WTC11 (cell line): ENCODE measurements around the gene B3GALT4. TPM values are rescaled to one million over a fixed set of nuclear protein-coding genes. Genes with fewer than 3 reads are reported as not detected.

Experiments used
- CTCF ChIP-seq: fragments of 200-600 bp; IDR thresholded peaks from 2 replicates; pipeline ENCODE4 v1.8.0; 2022; ENCODE audit warnings: antibody characterized with exemption
- EMX1 ChIP-seq: fragments of 250-450 bp; sonication (Bioruptor Pico); IDR thresholded peaks from 2 replicates; pipeline ENCODE4 v1.8.0; 2021; ENCODE audit warnings: mild to moderate bottlenecking
- ETV6 ChIP-seq: sonication (generic); formaldehyde crosslinking; IDR thresholded peaks from 2 replicates; pipeline ENCODE4 v1.8.1; 2022; ENCODE audit warnings: mild to moderate bottlenecking, missing genetic modification reagents
- FOXJ3 ChIP-seq: sonication (generic); formaldehyde crosslinking; IDR thresholded peaks from 2 replicates; pipeline ENCODE4 v1.9.0; 2021; ENCODE audit warnings: missing genetic modification reagents, mild to moderate bottlenecking, borderline replicate concordance
- JAZF1 ChIP-seq: fragments of 250-450 bp; sonication (Bioruptor Pico); IDR thresholded peaks from 2 replicates; pipeline ENCODE4 v1.9.0; 2021; ENCODE audit warnings: moderate library complexity, mild to moderate bottlenecking, inconsistent platforms
- NFATC4 ChIP-seq: fragments of 250-450 bp; sonication (Bioruptor Pico); IDR thresholded peaks from 2 replicates; pipeline ENCODE4 v1.9.0; 2021; ENCODE audit warnings: mild to moderate bottlenecking
- NFE2L1 ChIP-seq: sonication (generic); formaldehyde crosslinking; IDR thresholded peaks from 2 replicates; pipeline ENCODE4 v1.8.1; 2023; ENCODE audit warnings: missing genetic modification reagents
- NFYB ChIP-seq: sonication (generic); formaldehyde crosslinking; conservative IDR thresholded peaks from 2 replicates; pipeline ENCODE4 v1.8.0; 2022; ENCODE audit warnings: low read depth, missing genetic modification reagents
- NR1H2 ChIP-seq: sonication (generic); formaldehyde crosslinking; IDR thresholded peaks from 2 replicates; pipeline ENCODE4 v1.9.0; 2021; ENCODE audit warnings: mild to moderate bottlenecking, moderate library complexity, missing genetic modification reagents
- NR3C1 ChIP-seq: sonication (generic); formaldehyde crosslinking; conservative IDR thresholded peaks from 2 replicates; pipeline ENCODE4 v1.8.1; 2023; ENCODE audit warnings: low read depth, mild to moderate bottlenecking, missing genetic modification reagents
- PRDM15 ChIP-seq: sonication (generic); formaldehyde crosslinking; IDR thresholded peaks from 2 replicates; pipeline ENCODE4 v1.8.0; 2022; ENCODE audit warnings: missing genetic modification reagents
- RORB ChIP-seq: fragments of 250-450 bp; sonication (Bioruptor Pico); IDR thresholded peaks from 2 replicates; pipeline ENCODE4 v1.9.0; 2021; ENCODE audit warnings: mild to moderate bottlenecking
- SMAD4 ChIP-seq: sonication (generic); formaldehyde crosslinking; IDR thresholded peaks from 2 replicates; pipeline ENCODE4 v1.8.0; 2022; ENCODE audit warnings: mild to moderate bottlenecking, missing genetic modification reagents
- SP1 ChIP-seq: sonication (generic); formaldehyde crosslinking; conservative IDR thresholded peaks from 2 replicates; pipeline ENCODE4 v1.8.1; 2022; ENCODE audit warnings: missing genetic modification reagents
- ZNF121 ChIP-seq: sonication (generic); formaldehyde crosslinking; IDR thresholded peaks from 2 replicates; pipeline ENCODE4 v1.8.0; 2023; ENCODE audit warnings: missing genetic modification reagents
- ZNF263 ChIP-seq: sonication (generic); formaldehyde crosslinking; IDR thresholded peaks from 2 replicates; pipeline ENCODE4 v1.8.1; 2022; ENCODE audit warnings: low read depth, mild to moderate bottlenecking, moderate library complexity, missing genetic modification reagents
- ZNF396 ChIP-seq: fragments of 250-450 bp; sonication (Bioruptor Pico); IDR thresholded peaks from 2 replicates; pipeline ENCODE4 v1.8.0; 2021; ENCODE audit warnings: mild to moderate bottlenecking, moderate library complexity, borderline replicate concordance
- ZNF416 ChIP-seq: fragments of 250-450 bp; sonication (Bioruptor Pico); IDR thresholded peaks from 2 replicates; pipeline ENCODE4 v1.9.0; 2021; ENCODE audit warnings: mild to moderate bottlenecking, inconsistent platforms
- total RNA-seq: library from RNA; stranded (reverse); gene quantifications from 3 replicates; pipeline ENCODE4 v1.2.3, GENCODE V29; 2021
- TF ChIP-seq, protein P1 (sequence below): fragments of 250-450 bp; sonication (Bioruptor Pico); IDR thresholded peaks from 2 replicates; pipeline ENCODE4 v1.9.0; 2021; ENCODE audit warnings: mild to moderate bottlenecking, borderline replicate concordance
- TF ChIP-seq, protein P2 (sequence below): sonication (generic); formaldehyde crosslinking; IDR thresholded peaks from 2 replicates; pipeline ENCODE4 v1.8.1; 2022; ENCODE audit warnings: mild to moderate bottlenecking, moderate library complexity, missing genetic modification reagents
- TF ChIP-seq, protein P3 (sequence below): sonication (generic); formaldehyde crosslinking; IDR thresholded peaks from 2 replicates; pipeline ENCODE4 v1.8.1; 2023; ENCODE audit warnings: mild to moderate bottlenecking, moderate library complexity, missing genetic modification reagents
- TF ChIP-seq, protein P4 (sequence below): sonication (generic); formaldehyde crosslinking; IDR thresholded peaks from 2 replicates; pipeline ENCODE4 v1.8.0; 2022; ENCODE audit warnings: mild to moderate bottlenecking, missing genetic modification reagents
- TF ChIP-seq, protein P5 (sequence below): sonication (generic); formaldehyde crosslinking; IDR thresholded peaks from 2 replicates; pipeline ENCODE4 v1.8.1; 2023; ENCODE audit warnings: mild to moderate bottlenecking, missing genetic modification reagents, borderline replicate concordance

The B3GALT4 gene
- total RNA-seq, 1 experiment from 2014 or later: 4.1 TPM

GRCh38 chr6:33313709-33314514 lies 37.0 kb downstream of the B3GALT4 start, which contains the start of gene TAPBP (continued):
- TF ChIP-seq, protein P1, sequence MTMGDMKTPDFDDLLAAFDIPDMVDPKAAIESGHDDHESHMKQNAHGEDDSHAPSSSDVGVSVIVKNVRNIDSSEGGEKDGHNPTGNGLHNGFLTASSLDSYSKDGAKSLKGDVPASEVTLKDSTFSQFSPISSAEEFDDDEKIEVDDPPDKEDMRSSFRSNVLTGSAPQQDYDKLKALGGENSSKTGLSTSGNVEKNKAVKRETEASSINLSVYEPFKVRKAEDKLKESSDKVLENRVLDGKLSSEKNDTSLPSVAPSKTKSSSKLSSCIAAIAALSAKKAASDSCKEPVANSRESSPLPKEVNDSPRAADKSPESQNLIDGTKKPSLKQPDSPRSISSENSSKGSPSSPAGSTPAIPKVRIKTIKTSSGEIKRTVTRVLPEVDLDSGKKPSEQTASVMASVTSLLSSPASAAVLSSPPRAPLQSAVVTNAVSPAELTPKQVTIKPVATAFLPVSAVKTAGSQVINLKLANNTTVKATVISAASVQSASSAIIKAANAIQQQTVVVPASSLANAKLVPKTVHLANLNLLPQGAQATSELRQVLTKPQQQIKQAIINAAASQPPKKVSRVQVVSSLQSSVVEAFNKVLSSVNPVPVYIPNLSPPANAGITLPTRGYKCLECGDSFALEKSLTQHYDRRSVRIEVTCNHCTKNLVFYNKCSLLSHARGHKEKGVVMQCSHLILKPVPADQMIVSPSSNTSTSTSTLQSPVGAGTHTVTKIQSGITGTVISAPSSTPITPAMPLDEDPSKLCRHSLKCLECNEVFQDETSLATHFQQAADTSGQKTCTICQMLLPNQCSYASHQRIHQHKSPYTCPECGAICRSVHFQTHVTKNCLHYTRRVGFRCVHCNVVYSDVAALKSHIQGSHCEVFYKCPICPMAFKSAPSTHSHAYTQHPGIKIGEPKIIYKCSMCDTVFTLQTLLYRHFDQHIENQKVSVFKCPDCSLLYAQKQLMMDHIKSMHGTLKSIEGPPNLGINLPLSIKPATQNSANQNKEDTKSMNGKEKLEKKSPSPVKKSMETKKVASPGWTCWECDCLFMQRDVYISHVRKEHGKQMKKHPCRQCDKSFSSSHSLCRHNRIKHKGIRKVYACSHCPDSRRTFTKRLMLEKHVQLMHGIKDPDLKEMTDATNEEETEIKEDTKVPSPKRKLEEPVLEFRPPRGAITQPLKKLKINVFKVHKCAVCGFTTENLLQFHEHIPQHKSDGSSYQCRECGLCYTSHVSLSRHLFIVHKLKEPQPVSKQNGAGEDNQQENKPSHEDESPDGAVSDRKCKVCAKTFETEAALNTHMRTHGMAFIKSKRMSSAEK (CRISPR knock-in tag): no peak
- TF ChIP-seq ZNF396 (CRISPR knock-in tag) (no peak), NFYB (CRISPR knock-in tag) (no peak), NFATC4 (0 out of 2 replicates have a peak, but pooled peaks have one; percentile 33), SP1 (CRISPR knock-in tag) (0 out of 2 replicates have a peak, but pooled peaks have one; percentile 11), CTCF (no peak), RORB (CRISPR knock-in tag) (no peak), PRDM15 (CRISPR knock-in tag) (no peak; the same call in 1 of the 2 replicates), ETV6 (CRISPR knock-in tag) (0 out of 2 replicates have a peak, but pooled peaks have one; percentile 19), EMX1 (no peak; the same call in 1 of the 2 replicates), NFE2L1 (CRISPR knock-in tag) (no peak), NR3C1 (no peak), SMAD4 (CRISPR knock-in tag) (no peak), FOXJ3 (no peak), NR1H2 (CRISPR knock-in tag) (no peak), ZNF263 (no peak), JAZF1 (CRISPR knock-in tag) (no peak), ZNF416 (no peak), ZNF121 (CRISPR knock-in tag) (no peak)
- TF ChIP-seq, protein P2, sequence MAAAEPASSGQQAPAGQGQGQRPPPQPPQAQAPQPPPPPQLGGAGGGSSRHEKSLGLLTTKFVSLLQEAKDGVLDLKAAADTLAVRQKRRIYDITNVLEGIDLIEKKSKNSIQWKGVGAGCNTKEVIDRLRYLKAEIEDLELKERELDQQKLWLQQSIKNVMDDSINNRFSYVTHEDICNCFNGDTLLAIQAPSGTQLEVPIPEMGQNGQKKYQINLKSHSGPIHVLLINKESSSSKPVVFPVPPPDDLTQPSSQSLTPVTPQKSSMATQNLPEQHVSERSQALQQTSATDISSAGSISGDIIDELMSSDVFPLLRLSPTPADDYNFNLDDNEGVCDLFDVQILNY (CRISPR knock-in tag): no peak
- TF ChIP-seq, protein P3, sequence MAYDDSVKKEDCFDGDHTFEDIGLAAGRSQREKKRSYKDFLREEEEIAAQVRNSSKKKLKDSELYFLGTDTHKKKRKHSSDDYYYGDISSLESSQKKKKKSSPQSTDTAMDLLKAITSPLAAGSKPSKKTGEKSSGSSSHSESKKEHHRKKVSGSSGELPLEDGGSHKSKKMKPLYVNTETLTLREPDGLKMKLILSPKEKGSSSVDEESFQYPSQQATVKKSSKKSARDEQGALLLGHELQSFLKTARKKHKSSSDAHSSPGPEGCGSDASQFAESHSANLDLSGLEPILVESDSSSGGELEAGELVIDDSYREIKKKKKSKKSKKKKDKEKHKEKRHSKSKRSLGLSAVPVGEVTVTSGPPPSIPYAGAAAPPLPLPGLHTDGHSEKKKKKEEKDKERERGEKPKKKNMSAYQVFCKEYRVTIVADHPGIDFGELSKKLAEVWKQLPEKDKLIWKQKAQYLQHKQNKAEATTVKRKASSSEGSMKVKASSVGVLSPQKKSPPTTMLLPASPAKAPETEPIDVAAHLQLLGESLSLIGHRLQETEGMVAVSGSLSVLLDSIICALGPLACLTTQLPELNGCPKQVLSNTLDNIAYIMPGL (CRISPR knock-in tag): peak; percentile 44; the same call in 1 of the 2 replicates
- TF ChIP-seq, protein P4, sequence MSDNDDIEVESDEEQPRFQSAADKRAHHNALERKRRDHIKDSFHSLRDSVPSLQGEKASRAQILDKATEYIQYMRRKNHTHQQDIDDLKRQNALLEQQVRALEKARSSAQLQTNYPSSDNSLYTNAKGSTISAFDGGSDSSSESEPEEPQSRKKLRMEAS: no peak
- TF ChIP-seq, protein P5, sequence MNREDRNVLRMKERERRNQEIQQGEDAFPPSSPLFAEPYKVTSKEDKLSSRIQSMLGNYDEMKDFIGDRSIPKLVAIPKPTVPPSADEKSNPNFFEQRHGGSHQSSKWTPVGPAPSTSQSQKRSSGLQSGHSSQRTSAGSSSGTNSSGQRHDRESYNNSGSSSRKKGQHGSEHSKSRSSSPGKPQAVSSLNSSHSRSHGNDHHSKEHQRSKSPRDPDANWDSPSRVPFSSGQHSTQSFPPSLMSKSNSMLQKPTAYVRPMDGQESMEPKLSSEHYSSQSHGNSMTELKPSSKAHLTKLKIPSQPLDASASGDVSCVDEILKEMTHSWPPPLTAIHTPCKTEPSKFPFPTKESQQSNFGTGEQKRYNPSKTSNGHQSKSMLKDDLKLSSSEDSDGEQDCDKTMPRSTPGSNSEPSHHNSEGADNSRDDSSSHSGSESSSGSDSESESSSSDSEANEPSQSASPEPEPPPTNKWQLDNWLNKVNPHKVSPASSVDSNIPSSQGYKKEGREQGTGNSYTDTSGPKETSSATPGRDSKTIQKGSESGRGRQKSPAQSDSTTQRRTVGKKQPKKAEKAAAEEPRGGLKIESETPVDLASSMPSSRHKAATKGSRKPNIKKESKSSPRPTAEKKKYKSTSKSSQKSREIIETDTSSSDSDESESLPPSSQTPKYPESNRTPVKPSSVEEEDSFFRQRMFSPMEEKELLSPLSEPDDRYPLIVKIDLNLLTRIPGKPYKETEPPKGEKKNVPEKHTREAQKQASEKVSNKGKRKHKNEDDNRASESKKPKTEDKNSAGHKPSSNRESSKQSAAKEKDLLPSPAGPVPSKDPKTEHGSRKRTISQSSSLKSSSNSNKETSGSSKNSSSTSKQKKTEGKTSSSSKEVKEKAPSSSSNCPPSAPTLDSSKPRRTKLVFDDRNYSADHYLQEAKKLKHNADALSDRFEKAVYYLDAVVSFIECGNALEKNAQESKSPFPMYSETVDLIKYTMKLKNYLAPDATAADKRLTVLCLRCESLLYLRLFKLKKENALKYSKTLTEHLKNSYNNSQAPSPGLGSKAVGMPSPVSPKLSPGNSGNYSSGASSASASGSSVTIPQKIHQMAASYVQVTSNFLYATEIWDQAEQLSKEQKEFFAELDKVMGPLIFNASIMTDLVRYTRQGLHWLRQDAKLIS (CRISPR knock-in tag): no peak
